GM19099 (cell line): ENCODE measurements around the gene EPHB2.

Source experiments
- POLR2A ChIP-seq: IDR thresholded peaks from 3 replicates; pipeline ENCODE4 v1.6.1; 2011; ENCODE audit warnings: low read depth; ENCODE audit not compliant: insufficient read length; ENCODE audit errors: extremely low read depth

The EPHB2 gene

DNA sequence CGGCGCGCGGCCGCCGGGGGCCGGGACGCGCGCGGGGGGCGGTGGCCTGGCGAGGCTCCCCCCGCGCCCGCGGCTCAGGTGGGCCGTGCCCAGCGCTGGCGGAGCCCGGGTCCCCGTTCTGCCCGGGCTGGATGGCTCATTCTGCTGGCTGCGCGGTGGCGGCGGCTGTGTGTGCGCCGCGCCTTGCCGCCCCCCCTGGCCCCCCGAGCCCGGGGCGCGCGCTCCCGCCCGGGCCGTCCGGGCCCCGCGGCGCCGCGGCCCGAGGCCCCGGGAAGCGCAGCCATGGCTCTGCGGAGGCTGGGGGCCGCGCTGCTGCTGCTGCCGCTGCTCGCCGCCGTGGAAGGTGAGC, at the start of gene EPHB2:
Gene EPHB2, plus strand, starts transcription at position 139 of the 349 bp plus-strand sequence. Its CDS starts 144 bp downstream, at position 283.
- no peak for TF ChIP-seq POLR2A

DNA sequence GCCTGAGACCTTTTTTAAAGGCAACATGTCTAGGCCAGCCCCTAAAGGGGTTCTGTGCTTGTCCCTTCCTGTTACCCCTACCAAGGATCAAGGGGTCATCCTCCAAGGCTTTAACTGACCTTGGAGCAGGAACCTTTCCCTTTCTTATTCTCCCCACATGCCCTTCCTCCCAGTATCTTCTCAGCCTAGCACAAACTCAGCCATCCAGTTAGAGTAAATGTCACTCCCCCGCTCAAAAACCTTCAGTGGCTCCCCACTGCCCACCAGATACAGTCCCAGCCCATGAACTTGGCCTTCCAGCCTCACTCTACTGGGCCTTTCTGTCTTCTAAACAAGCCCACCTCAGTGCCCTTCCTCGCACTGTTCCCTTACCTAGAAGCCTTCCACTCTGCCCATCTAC, 48.8 kb upstream of the EPHB2 start:
- TF ChIP-seq POLR2A, result no peak

DNA sequence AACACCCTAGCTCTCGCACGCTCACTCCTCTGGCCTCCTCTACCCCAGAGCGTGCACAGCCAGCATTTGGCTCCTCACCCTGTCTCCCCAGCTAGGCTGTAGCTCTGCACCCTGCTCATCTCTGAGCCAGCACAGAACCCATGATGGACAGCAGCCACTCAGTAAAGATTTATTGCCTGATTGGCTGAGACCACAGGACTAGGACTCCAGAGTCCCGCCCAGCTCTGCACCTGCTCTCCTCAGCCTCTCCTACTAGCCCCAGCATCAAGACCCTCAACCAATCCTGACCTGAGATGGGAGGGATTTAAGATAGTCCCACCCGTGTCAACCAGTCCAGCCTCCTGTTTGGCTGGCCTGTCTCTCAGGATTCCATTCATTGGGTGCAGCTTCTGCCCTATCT, 48.3 kb upstream of the EPHB2 start:
- TF ChIP-seq POLR2A, result no peak

DNA sequence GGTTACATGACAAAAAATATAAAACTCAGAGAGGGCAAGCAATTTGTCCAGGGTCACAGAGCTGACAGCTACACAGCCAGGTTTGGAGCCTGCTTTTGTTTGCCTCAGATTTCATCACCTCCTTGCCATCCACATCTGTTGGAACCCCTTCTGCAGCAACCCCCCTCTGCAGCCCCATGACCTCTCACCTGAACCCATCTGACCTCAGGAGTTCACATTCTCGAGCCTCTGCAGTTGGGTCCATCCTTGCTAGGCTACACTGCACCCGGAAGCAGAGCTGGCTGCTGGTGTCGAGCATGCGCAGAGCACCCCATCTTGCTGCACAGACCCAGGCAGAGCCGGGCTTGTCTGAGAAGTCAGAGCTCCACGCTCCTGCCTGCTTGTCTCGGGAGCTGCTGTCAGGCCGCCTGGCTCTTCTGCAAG, 47.6 kb upstream of the EPHB2 start:
- no peak for TF ChIP-seq POLR2A

DNA sequence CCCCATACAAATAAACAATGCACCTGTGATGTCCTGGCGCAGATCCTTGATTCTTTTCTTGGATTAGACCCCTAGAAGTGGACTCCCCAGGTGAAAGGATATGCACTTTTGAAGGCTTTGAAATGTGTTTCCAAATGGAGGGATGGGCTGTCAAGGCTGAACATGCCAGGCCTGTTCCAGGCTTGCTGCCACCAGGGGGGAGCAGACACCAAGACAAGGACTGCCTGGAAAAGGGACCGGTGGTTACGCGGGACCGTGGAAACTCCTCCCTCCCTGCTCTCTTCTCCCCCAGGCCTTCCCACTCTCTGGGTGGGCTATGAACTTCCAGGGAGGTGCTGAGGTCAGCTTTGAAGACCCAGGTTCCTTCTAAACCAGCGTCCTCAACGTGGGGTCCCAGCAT, 44.9 kb upstream of the EPHB2 start:
- TF ChIP-seq POLR2A, result no peak

DNA sequence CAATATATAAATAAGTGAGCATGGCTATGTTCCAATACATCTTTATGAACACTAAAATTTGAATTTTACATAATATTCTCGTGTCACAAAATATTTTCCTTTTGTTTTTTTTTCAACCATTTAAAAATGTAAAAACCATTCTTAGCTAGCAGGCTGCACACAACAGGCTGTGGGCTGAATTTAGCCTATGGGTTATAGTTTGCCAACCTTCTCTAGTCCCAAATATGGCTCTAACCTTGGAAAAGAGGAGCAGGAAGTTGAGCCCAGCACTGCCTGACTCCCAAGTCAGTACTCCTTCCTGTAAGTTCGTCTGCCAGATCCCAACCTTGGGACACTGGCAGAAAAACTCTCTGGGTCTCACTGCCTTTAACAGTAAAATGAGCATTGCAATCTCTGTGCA, 44.2 kb upstream of the EPHB2 start:
- no peak for TF ChIP-seq POLR2A

DNA sequence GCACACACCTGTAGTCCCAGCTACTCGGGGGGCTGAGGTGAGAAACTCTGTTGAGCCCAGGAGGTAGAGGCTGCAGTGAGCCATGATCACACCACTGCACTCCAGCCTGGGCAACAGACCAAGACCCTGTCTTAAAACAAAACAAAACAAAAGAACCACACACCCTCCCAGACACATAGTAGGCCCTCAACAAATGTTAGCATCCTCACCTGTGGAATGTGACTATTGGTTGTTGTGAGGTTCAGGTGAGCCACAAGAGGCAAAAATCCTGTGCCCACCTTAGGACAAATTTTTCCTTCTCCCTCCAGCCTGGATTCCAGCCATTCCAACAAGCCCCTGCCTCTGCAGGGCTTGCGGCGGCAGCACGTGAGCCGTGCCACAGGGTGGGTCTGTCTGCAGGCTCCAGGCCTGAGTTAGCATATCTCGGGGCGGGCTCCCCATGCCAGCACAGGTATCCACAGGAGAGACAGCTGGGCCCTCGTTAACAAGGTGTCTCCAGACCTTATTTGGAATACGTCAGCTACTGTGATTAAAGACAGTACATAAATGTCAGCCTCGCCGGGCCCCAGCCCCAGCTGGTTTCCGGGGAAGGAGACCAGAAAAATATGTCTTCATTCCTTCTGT, 40.2 kb upstream of the EPHB2 start:
- no peak for TF ChIP-seq POLR2A

DNA sequence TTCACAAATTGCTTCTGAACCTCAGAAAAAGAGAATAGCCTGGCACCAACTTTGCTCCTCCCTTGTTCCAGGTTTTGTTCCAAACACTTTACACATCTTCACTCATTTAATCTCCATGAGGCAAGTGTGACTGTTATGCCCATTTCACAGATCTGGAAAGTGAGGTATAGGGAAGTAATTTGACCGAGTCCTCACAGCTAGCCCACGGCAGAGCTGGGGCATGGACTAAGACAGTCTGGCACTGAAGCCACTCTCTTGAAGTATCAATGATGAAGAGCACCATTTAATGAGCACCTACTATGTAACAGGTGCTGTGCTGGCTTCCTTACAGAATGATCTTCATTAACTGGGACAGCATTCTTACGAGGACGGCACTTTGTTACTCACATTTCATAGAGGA, 38.6 kb upstream of the EPHB2 start:
- TF ChIP-seq POLR2A, result no peak

DNA sequence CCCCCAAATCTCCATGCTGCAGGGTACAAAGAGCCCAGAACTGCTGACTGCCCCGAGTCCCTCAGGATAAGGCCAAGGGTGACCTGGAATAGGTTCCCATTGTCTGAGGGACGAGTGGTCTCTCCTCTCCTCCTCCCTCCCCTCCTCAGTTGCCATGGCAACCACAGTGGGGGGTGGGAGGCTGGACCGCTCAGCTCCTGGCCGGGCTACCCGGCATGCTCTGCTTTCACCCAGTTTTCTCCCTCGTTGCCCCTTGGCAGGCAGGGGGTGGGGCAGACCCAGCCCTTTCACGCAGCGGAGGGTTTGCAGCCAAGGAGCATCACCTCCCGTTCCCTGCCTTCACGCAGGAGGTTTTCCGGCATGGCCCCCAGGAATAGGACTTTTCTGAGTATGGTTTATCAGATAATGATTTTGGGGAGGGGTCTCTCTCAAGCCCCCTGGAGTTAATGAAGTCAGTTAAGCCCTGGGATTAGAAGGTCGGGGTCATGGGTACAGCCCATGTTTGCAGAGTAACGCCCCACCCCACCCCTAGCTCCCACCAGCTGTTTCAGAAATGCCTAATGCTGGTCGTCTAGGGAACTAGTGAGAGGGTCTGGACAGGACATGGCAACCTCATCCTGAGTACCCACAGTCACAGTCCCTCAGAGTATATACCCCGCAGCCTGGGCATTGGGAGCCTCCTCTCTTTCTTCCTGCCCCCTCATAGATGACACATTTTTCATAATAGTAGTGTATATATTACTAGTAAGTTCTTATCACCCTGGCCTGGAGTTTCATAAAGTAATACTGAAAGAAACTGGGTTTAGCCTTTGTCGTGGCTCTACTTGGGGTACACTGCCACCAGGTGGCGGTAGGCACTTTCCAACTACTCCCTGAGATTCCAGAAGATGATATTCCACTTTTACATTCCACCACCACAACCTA, 36.9 kb upstream of the EPHB2 start:
- no peak for TF ChIP-seq POLR2A

DNA sequence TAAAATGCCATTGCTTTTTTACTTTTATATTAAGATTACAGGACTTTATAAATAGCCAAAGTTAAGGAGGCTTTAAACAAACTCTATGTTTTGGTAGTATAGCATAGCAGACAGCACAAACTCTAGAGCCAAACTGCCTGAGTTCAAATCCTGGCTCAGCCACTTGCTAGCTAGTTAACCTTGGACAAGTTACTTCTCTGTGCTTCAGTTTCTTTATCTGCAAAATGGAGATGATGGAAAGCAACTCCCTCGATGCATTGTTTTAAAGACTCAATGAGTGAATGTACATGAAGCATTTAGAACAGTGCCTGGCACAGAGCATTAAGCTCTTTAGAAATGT, 36.3 kb upstream of the EPHB2 start:
- no peak for TF ChIP-seq POLR2A

DNA sequence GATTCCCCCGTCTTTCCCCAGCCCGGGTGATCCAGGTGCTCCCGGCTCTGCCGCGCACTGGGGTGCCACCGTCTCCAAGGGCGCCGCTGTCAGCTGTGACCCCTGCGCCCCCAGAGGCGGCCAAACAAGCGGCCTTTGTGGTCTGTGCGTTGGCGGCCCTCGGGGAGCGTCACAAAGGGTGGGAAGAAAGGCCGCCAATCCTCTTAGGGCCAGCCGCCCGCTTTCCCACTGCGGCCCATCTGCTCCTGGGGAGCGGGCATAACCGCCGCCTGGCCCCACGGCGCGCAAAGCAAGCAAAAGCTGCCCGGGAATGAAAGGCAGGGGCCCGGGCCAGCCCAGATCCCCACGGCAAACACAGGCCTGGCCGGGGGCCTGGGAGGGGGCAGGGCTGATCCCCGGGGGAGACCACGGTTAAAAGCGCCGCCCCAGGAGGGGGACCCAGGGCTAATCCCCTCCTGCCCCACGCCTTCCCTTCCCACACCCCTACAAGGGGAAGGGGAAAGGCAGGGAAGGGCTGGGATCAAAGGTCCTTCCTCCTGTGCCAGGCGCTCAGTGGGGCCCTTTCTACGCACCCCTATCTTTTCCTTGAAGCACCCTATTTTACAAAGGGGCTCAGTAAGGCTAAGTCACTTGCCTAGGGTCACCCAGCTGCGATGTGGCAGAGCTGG, 33.6 kb upstream of the EPHB2 start:
- no peak for TF ChIP-seq POLR2A

DNA sequence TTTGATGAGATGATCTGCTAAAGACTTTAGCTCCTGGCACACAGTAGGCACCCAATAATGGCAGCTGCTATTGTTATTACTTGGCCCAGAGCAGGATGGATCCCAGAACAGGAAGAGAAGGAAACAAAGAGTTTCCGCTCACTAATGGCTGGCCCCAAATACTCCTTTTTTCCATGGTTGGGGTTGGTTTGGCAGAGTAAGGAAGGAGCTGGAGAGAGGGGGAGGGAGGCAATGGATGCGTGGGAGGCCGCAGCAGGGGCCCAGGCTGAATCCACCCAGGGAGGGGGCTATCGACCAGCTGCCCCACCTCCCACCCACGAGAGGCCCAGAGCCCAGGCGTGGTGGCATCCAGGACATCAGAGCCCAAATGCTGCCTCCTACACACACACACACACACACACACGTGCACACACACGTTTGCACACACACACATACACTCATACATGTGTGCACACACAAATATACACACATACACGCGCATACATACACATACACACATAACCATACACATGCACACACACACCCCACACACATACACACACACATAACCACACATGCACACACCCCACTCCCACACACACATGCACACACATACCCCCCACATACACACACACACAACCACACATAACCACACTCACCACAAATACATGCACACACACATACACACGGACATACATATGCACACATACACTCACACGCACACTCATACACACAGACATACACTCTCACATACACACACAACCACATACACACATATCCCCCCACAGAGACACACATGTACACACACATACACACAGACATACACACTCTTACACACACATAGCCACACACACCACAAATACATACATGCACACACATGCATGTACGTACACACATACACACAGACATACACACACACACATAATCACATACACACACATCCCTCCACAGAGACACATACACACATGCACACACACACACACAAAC, 32.4 kb upstream of the EPHB2 start:
- no peak for TF ChIP-seq POLR2A

DNA sequence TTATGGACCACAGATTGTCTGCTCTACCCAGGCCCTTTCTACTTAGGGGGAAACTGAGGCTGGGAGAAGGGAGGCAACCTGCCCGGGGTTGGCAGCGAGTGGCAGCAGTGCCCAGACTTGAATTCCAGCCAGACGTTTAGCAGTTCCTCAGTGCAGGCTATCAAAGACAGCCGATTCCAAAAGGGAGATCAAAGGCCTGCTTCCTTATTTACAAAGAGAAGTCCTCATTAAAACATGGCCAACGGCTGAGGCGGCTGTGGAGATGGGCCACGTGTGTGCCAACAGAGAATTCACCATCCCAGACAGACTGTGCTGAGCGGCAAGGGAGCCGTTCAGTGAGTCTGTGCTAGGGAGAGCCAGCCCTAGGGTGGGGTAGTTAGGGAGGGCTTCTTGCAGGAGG, 29.9 kb upstream of the EPHB2 start:
- TF ChIP-seq POLR2A, result no peak

DNA sequence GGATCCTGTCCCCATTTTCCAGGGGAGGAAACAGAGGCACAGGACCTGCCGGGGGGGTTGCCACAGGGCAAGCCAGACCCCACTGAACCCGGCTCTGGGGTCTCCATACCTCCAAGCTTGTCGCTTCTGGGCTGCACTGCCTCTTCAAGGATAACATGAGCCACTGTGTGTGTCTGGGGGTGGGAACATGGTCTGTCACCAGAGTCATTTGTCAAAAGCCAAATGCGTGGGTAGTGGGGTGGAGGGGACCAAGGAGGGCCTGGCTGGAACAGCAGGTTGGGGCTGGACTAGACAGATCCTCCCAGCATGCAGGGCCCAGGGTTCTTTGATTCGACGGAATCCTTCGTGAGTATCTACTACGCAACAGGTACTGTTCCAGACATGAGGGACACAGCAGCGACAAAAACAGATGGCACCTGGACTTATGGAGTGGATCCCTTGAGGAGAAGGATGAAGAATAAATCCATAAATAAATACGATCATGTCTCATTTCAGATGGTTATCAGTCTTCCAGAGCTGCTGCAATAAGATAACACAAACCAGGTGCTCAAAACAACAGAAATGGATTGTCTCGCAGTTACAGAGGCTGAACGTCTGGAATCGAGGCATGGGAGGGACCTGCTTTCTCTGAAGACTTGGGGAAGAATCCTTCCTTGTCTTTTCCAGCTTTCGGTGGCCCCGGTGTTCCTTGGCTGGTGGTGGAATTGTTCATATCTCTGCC, 28.9 kb upstream of the EPHB2 start:
- no peak for TF ChIP-seq POLR2A
